OCI-LY1 (cell line): Measurements from ENCODE around the gene MS4A8.

Experiments
- H2AFZ ChIP-seq: fragments of 200-600 bp; sonication (generic), shearing (Covaris generic); 2 replicates; pipeline ENCODE4 v1.6.0; 2014; ENCODE audit warnings: antibody characterized with exemption, mild to moderate bottlenecking, low read length
- H3F3A ChIP-seq: fragments of 200-600 bp; sonication (generic), shearing (Covaris generic); 2 replicates; pipeline ENCODE4 v1.6.0; 2014; ENCODE audit warnings: mild to moderate bottlenecking, antibody characterized with exemption, low read length, moderate library complexity; ENCODE audit not compliant: insufficient read depth
- H3K27ac ChIP-seq: fragments of 200-600 bp; sonication (generic); 2 replicates; pipeline ENCODE4 v1.5.1; 2014; ENCODE audit warnings: low read length, mixed run types, mild to moderate bottlenecking, low read depth; ENCODE audit not compliant: poor library complexity, severe bottlenecking
- H3K27me3 ChIP-seq: fragments of 200-600 bp; sonication (generic); 2 replicates; pipeline ENCODE4 v1.6.0; 2014; ENCODE audit warnings: antibody characterized with exemption, mild to moderate bottlenecking, low read length, moderate library complexity; ENCODE audit not compliant: insufficient read depth
- H3K36me3 ChIP-seq: fragments of 200-600 bp; sonication (generic); 2 replicates; pipeline ENCODE4 v1.6.1; 2014; ENCODE audit warnings: mild to moderate bottlenecking, antibody characterized with exemption, low read length, moderate library complexity, mixed read lengths; ENCODE audit not compliant: insufficient read depth
- H3K4me1 ChIP-seq: fragments of 200-600 bp; sonication (generic); 2 replicates; pipeline ENCODE4 v1.5.1; 2014; ENCODE audit warnings: mild to moderate bottlenecking, low read length, moderate library complexity; ENCODE audit not compliant: insufficient read depth, severe bottlenecking
- H3K4me2 ChIP-seq: fragments of 200-600 bp; sonication (generic), shearing (Covaris generic); 2 replicates; pipeline ENCODE4 v1.6.1; 2014; ENCODE audit warnings: low read length
- H3K4me3 ChIP-seq: fragments of 200-600 bp; sonication (generic); 2 replicates; pipeline ENCODE4 v1.5.1; 2014; ENCODE audit warnings: low read length, low read depth, mild to moderate bottlenecking, mixed read lengths; ENCODE audit not compliant: poor library complexity, severe bottlenecking
- H3K79me2 ChIP-seq: fragments of 200-600 bp; shearing (Covaris generic); 2 replicates; pipeline ENCODE4 v1.6.1; 2016; ENCODE audit warnings: mixed run types, low read length, mixed read lengths; ENCODE audit not compliant: insufficient read depth
- H3K9ac ChIP-seq: fragments of 200-600 bp; sonication (generic), shearing (Covaris generic); 2 replicates; pipeline ENCODE4 v1.6.1; 2014; ENCODE audit warnings: mild to moderate bottlenecking, low read length, mixed read lengths
- H3K9me2 ChIP-seq: fragments of 200-600 bp; sonication (generic), shearing (Covaris generic); 2 replicates; pipeline ENCODE4 v1.6.1; 2014; ENCODE audit warnings: low read depth, mild to moderate bottlenecking, low read length, mixed read lengths
- H3K9me3 ChIP-seq: fragments of 200-600 bp; shearing (Covaris generic); 2 replicates; pipeline ENCODE4 v1.6.1; 2014; ENCODE audit warnings: low read length, mixed read lengths
- H4K20me1 ChIP-seq: fragments of 200-600 bp; sonication (generic), shearing (Covaris generic); 2 replicates; pipeline ENCODE4 v1.6.0; 2016; ENCODE audit warnings: mild to moderate bottlenecking, low read length; ENCODE audit not compliant: insufficient read depth
- EZH2 ChIP-seq: fragments of 200-600 bp; sonication (generic), shearing (Covaris generic); IDR thresholded peaks from 2 replicates; pipeline ENCODE4 v1.8.0; 2017; ENCODE audit warnings: borderline replicate concordance, mixed run types, mild to moderate bottlenecking, antibody characterized with exemption, low read length, moderate library complexity, mixed read lengths
- TF ChIP-seq, protein P1 (sequence below): fragments of 200-600 bp; sonication (generic), shearing (Covaris generic); IDR thresholded peaks from 2 replicates; pipeline ENCODE4 v1.5.1; 2017; ENCODE audit warnings: mild to moderate bottlenecking, antibody characterized with exemption, low read length, moderate library complexity, mixed read lengths

Gene MS4A8

DNA sequence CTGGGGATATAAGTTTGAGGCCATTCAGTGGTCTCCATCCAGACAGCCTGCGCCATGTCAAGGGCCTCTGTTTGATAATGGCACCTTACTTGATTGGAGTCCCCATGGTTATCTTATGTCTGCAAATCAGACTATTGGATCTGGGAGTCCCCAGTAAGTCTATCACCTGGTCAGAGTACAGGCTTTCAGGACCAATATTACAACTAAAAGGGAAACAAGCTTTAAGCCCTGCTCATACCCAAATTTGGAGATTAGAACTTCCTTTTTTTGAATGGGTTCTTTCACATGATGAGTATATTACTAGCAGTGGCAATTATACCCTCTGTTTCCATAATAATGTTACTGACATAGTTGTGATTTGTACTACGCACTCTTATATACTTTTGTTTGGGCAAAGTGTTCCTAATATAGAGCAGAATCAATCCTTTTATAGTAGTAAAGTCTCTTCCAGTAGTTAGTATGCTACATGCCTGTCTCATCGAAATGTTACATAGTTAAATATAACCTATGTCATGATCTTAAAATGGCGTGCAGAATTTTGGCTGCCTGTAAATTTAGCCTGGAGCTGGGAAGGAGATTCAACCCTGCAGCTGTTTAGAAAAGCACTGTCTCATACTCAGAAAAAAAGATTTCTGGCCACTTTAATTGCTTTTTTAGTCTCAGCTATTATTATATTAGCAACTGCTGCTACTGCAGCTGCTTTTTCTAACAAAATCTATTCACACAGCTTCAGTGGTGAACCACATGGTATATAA lies 62.2 kb downstream of the MS4A8 start:
- Histone ChIP-seq H3K27me3 (peaks cover 11% of the 10 kb centered on the region; the same call in 1 of the 2 replicates), H3K9me3 (no peaks in the 10 kb centered on the region), H3K4me1 (no peaks in the 10 kb centered on the region), H3K9me2 (no peaks in the 10 kb centered on the region), H2AFZ (no peak overlapping the region), H4K20me1 (no peaks in the 10 kb centered on the region), H3K9ac (no peak overlapping the region), H3K4me3 (no peak overlapping the region), H3K36me3 (no peaks in the 10 kb centered on the region), H3F3A (no peaks in the 10 kb centered on the region), H3K79me2 (no peaks in the 10 kb centered on the region), H3K27ac (no peak overlapping the region), H3K4me2 (no peak overlapping the region)
- TF ChIP-seq EZH2, result no peak
- TF ChIP-seq, protein P1, sequence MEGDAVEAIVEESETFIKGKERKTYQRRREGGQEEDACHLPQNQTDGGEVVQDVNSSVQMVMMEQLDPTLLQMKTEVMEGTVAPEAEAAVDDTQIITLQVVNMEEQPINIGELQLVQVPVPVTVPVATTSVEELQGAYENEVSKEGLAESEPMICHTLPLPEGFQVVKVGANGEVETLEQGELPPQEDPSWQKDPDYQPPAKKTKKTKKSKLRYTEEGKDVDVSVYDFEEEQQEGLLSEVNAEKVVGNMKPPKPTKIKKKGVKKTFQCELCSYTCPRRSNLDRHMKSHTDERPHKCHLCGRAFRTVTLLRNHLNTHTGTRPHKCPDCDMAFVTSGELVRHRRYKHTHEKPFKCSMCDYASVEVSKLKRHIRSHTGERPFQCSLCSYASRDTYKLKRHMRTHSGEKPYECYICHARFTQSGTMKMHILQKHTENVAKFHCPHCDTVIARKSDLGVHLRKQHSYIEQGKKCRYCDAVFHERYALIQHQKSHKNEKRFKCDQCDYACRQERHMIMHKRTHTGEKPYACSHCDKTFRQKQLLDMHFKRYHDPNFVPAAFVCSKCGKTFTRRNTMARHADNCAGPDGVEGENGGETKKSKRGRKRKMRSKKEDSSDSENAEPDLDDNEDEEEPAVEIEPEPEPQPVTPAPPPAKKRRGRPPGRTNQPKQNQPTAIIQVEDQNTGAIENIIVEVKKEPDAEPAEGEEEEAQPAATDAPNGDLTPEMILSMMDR, result no peak

GRCh38 chr11:60762851-60763691 lies 63.7 kb downstream of the MS4A8 start:
- no peaks in the 10 kb centered on the region for H3K36me3 ChIP-seq
- H3F3A ChIP-seq, result no peaks in the 10 kb centered on the region
- no peaks in the 10 kb centered on the region for H3K4me1 ChIP-seq
- no peak overlapping the region for H2AFZ ChIP-seq
- no peaks in the 10 kb centered on the region for H3K9me3 ChIP-seq
- no peak overlapping the region for H3K4me3 ChIP-seq
- H3K27me3 ChIP-seq, result peaks cover 11% of the 10 kb centered on the region; the same call in 1 of the 2 replicates
- no peak overlapping the region for H3K27ac ChIP-seq
- no peaks in the 10 kb centered on the region for H3K9me2 ChIP-seq
- no peak overlapping the region for H3K4me2 ChIP-seq
- H3K9ac ChIP-seq, result no peak overlapping the region
- TF ChIP-seq EZH2, result no peak
- TF ChIP-seq, protein P1, result peak; percentile 41
- no peaks in the 10 kb centered on the region for H4K20me1 ChIP-seq
- H3K79me2 ChIP-seq, result no peaks in the 10 kb centered on the region

- Histone ChIP-seq H3F3A (no peaks in the 10 kb centered on the region), H3K27me3 (peaks cover 12% of the 10 kb centered on the region; the same call in 1 of the 2 replicates), H3K36me3 (no peaks in the 10 kb centered on the region), H2AFZ (no peak overlapping the region), H3K4me2 (no peak overlapping the region), H3K9me3 (no peaks in the 10 kb centered on the region), H3K9me2 (no peaks in the 10 kb centered on the region), H3K4me3 (no peak overlapping the region), H3K9ac (no peak overlapping the region), H3K79me2 (no peaks in the 10 kb centered on the region), H4K20me1 (no peaks in the 10 kb centered on the region), H3K4me1 (no peaks in the 10 kb centered on the region), H3K27ac (no peak overlapping the region)
- TF ChIP-seq, protein P1, result peak; percentile 22; the same call in 1 of the 2 replicates
- TF ChIP-seq EZH2, result no peak
Measured at GRCh38 chr11:60763692-60764369, 64.4 kb downstream of the MS4A8 start.
